Fibroblast of skin of left quadriceps (primary cell): ENCODE data around the gene TGM2.

ENCODE experiments used
- DNase-seq, 2 experiments: peaks; one replicate each; pipeline ENCODE4 v3.0.0-alpha.2; 2013; ENCODE audit warnings: low read depth in 2 of 2

The TGM2 gene

DNA sequence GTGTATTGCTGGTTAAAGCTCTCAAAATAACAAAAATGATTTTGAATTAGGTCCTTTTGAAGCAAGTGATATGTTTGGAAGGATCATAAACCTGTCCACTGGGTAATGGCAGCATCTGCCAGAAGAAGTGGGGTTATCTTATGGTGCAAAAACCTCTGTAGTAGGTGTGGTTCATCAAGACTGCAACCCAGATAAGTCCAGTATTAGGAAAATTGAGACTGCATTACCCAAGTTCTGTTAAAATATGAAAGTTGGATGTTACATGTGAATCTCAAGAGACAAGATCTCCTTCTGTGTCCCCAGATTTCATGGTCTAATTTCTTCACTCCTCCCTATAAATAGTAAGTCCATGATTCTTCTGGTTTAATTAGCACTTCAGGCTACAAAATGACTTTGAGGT is 72.2 kb downstream of the TGM2 start:
- DNase-seq: no peak

DNA sequence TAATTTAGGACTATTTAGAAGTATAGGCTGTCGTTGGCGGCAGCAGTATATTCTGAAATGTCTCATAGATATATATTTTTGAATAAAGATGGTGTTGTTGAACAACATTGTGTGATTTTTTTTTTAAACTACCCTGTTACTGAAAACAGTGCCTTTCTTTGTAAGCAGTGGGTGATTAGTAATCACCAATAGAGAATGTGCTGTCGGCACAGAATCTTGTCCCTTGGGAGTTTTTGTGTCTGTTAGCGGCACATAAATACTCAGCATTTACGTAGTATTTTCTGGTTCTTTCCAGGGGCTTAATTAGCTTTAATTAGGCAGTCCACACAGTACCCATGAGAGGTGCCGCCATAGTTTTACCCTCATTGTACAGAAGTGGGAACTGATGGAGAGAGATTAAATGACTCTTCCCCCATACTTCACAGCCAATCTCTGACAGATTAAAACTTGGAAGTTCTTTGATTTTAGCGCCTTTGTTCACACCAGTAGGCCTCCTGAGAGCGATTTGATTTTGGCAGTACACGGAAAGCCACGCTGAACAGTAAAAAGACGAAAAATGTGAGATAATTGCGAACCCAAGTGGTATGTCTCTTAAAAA is 72.7 kb downstream of the TGM2 start:
- DNase-seq: no peak

DNA sequence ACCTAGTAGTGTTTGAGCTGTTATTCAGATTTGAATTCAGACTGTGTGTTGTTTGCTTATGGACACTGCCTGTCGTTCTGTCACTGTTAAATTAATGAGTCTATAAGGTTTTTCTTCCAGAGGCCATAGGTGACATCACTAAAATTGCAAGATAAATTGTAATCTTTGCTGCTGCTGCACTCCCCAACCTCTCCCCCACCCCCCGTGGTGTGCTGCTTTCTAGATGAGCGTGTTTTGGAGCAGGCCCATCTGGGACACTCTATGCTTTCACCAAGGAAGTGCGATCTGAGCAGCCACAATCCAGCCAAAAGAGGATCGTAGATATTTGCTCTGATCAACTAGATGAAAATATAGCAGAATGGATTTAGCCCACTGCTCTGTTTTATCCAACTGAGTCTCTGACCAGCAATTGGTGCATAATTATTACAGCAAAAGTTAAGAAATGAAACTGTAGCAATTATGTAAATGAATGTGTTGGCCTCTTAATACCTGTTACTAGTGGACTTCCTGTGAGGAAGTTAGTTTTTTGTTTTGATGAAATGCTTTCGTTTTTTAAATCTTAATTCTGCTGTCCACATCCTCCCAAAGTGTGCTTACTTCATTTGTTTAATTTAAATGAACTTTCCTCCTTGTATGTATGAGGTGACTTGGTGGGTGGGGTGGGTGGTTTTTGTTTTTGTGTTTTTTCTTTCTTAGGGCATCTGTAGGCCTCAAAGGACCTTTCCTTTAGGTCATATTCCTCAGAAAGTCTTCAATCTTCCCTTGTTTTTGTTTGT is 73.4 kb downstream of the TGM2 start:
- no peak for DNase-seq

DNA sequence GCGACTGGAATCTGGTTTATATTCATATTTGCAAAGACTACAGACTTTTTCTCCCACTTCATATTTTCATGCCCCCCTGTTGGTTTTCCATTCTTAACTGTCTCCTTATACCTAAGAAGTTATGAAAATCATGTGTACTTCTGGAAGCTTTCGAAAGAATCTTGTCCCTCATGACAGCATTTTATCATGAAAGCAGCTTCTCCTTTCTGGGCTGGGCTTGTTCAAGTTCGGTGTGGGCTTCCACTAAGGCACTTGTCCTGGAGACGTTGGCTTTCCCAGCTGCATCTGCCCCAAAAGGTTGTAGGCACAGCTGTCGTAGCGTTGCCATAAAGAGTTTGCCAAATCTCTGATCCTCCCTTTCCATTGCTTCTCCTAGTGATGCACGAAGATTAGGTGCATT is 75.0 kb downstream of the TGM2 start:
- DNase-seq: no peak

DNA sequence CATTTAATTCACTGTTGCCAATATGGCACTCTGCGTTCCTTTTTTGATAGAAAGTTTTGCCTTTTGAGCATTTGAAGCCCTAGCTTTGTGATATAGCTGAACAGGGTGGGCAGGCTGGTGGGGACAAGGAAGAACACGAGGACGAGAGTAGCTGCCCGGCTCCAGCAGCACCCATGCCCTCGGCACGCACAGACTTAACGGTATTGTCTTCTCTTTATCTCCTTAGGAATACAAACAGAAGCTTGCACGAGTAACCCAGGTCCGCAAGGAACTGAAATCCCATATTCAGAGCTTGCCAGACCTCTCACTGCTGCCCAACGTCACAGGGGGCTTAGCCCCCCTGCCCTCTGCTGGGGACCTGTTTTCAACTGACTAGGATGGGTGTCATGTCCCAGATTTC is 75.6 kb downstream of the TGM2 start:
- no peak for DNase-seq

GRCh38 chr20:38085026-38085425 is 80.0 kb downstream of the TGM2 start:
- no peak for DNase-seq

- DNase-seq: peak; percentile 72 to 73
Measured at GRCh38 chr20:38084425-38084951, 80.6 kb downstream of the TGM2 start.

GRCh38 chr20:38083338-38084048 is 81.6 kb downstream of the TGM2 start:
- DNase-seq: no peak

DNA sequence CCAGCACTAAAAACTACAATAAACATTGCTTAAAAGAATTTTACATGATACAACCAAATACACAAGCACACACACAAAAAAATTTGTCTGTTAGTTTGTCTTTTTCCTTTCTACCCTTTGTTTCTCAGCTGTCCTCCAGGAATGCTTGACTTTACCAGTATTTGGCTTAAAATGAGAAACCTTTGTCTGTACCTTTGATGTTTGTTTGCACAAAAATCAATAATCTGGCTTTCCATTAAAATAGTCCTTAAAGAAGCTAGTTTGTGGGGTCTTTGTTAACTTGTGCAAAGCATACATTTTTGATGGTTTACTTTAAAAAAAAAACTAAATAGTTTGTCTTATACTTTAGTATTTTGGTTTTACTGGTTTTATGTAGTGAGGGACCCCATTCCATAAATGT is 82.2 kb downstream of the TGM2 start:
- no peak for DNase-seq

DNA sequence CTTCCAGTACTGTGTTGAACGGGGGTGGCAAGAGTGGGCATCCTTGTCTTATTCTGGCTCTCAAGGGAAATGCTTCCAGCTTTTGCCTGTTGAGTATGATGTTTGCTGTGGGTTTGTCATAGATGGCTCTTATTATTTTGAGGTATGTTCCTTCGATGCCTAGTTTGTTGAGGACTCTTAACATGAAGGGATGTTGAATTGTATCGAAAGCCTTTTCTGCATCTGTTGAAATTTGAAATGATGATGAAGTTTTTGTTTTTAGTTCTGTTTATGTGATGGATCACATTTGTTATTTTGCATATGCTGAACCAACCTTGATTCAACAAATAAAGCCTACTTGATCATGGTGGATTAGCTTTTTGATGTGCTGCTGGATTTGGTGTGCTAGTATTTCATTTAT is 83.5 kb downstream of the TGM2 start:
- no peak for DNase-seq

- DNase-seq: no peak
Measured at GRCh38 chr20:38079353-38079752, 85.7 kb downstream of the TGM2 start.

DNA sequence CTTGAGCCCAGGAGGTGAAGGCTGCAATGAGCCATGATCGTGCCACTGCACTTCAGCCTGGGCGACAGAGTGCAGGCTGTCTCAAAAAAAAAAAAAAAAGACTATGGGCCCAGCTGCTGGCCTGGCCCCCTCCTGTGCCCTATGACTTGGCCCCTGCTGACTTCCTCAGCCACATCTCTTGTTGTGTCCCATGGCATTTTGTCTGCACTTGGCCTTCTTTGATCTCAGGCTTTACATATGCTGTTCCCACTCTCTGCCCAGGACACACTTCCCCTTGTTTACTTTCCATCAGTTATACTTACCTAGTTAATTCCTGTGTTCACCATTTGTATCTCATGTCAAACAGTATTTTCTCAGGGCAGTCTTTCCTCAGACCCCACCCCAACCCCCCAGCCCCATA is 87.0 kb downstream of the TGM2 start:
- no peak for DNase-seq
